AG04449 (cell line): ENCODE results near the gene TMEM109.

Source experiments
- CTCF ChIA-PET: fragments of 350-600 bp; formaldehyde crosslinking; extraction: SDS; loops from one replicate; lab custom pipeline; 2021; ENCODE audit warnings: antibody characterized with exemption; lab: Yijun Ruan, JAX
- POLR2A ChIA-PET: fragments of 400-600, 350-600 bp; formaldehyde crosslinking; extraction: SDS; loops from one replicate; lab custom pipeline; 2020; ENCODE audit warnings: antibody characterized with exemption, inconsistent platforms; lab: Yijun Ruan, JAX
- DNase-seq: peaks from one replicate; pipeline ENCODE4 v3.0.0-alpha.2; 2010; ENCODE audit warnings: low read depth, low spot score
- H3K4me3 ChIP-seq: 2 replicates; pipeline ENCODE4 v1.5.1; 2011; ENCODE audit warnings: low read depth, mild to moderate bottlenecking, control low read depth, low read length
- TF ChIP-seq, protein P1 (sequence below): IDR thresholded peaks from one replicate; pipeline ENCODE4 v1.5.1; 2011; ENCODE audit warnings: mild to moderate bottlenecking, moderate library complexity, low read length, control low read depth, inconsistent platforms; ENCODE audit not compliant: insufficient read depth; ENCODE audit errors: missing control alignments

TMEM109 gene

DNA sequence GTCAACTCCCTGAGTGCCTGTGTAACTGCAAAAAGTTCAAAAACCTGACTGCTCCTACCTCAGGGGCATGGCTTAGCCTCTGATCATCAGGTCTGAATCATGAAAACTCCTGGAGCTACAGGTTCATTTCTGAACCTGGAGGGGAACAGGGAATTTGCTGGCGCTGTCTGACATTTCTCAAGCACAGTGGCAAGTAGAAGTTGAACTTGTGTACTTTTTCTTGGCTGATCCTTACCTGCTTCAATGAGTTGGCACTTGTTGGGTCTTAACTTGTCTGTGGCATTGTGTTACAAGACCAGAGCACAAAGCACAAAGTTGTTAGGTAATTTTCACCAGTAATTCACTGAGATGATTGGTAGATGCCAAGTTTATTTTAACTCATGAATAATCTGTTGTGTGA, 3.3 kb downstream of the TMEM109 start:
- no peak for DNase-seq
- CTCF ChIA-PET: interaction anchor here (1.1 to 3.1 kb wide), 5 partner anchors 12 to 270 kb away, joined by 3 to 19 read pairs (median 13); partner anchors contain the start of gene PRPF19
- TF ChIP-seq, protein P1, sequence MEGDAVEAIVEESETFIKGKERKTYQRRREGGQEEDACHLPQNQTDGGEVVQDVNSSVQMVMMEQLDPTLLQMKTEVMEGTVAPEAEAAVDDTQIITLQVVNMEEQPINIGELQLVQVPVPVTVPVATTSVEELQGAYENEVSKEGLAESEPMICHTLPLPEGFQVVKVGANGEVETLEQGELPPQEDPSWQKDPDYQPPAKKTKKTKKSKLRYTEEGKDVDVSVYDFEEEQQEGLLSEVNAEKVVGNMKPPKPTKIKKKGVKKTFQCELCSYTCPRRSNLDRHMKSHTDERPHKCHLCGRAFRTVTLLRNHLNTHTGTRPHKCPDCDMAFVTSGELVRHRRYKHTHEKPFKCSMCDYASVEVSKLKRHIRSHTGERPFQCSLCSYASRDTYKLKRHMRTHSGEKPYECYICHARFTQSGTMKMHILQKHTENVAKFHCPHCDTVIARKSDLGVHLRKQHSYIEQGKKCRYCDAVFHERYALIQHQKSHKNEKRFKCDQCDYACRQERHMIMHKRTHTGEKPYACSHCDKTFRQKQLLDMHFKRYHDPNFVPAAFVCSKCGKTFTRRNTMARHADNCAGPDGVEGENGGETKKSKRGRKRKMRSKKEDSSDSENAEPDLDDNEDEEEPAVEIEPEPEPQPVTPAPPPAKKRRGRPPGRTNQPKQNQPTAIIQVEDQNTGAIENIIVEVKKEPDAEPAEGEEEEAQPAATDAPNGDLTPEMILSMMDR: no peak
- H3K4me3 ChIP-seq: no peak overlapping the region
- POLR2A ChIA-PET: no interaction called here

DNA sequence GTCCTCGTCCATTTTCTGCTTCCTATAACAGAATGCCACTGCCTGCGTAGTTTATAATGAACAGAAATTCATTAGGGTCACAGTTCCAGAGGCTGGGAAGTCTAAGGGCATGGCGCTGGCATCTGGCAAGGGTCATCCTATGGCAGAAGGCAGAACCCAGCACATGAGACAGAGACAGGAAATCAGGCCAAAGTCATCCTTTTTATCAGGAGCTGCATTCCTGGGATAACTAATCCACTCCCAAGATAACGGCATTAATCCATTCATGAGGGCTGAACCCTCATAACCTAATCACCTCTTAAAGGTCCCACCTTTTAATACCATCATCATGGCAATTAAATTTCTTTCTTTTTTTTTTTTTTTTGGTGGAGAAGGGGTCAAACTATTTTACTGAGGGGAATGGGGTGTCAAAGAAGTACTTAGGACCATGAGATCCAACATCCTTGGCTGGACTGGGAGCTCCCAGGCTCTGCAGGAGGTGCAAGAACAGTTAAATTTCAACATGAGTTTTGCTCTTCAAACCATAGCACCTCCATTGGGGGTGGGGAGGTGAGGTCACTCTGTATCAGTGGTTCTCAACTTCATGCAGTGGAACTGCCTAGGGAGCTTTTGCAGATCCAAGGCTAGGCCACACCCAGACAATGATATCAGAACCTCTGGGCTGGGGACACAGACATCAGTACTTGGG, 4.4 kb downstream of the TMEM109 start:
- TF ChIP-seq, protein P1: no peak
- no peak for DNase-seq
- ChIA-PET POLR2A (no interaction called here), CTCF (interaction anchor here (1.0 to 2.9 kb wide), 5 partner anchors 13 to 270 kb away, joined by 3 to 19 read pairs (median 4); no protein-coding TSS in a partner anchor)
- H3K4me3 ChIP-seq: no peak overlapping the region

DNA sequence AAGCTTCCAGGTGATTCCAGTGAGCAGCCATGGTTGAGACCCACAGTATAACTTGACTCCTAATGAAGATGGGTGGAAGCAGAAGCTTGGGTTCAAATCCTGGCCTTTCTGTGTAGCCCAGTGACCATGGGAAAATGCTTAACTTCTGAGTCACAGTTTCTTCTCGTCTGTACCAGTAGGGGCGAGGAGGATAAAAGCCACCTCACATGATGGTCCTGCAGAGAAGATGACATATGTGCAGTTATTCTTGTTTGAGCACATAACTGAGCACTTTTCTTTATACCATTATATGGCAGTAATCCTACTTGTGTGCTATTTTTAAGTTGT, 4.9 kb downstream of the TMEM109 start:
- POLR2A ChIA-PET: no interaction called here
- DNase-seq: no peak
- CTCF ChIA-PET: interaction anchor here (1.0 to 2.9 kb wide), 5 partner anchors 12 to 269 kb away, joined by 3 to 19 read pairs (median 4); no protein-coding TSS in a partner anchor

DNA sequence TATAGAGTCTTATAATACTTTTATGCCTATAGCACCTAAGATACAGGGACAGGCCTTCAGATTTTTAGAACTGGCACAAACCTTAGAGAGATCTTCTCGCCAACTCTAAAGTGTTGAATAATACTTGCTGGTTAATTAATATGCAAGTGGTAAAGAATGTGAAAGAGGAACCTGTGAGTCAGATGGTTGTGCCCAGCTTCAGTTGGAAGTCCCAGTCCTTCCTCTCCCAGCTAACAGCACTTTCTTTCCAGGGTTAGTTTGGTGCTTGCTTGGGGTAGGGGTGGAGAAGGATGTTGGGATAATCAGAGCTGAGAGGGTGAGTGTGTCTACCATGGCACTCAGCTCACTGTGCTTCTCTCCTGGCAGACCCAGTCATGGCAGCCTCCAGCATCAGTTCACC, 5.4 kb downstream of the TMEM109 start:
- DNase-seq: no peak
- ChIA-PET POLR2A (no interaction called here), CTCF (interaction anchor here (1.0 to 2.9 kb wide), 4 partner anchors 12 to 268 kb away, joined by 3 to 19 read pairs (median 4); no protein-coding TSS in a partner anchor)
- no peak overlapping the region for H3K4me3 ChIP-seq
- TF ChIP-seq, protein P1: no peak

More for the DNA sequence above, 4.9 kb downstream of the TMEM109 start:
- no peak overlapping the region for H3K4me3 ChIP-seq
- TF ChIP-seq, protein P1: no peak

DNA sequence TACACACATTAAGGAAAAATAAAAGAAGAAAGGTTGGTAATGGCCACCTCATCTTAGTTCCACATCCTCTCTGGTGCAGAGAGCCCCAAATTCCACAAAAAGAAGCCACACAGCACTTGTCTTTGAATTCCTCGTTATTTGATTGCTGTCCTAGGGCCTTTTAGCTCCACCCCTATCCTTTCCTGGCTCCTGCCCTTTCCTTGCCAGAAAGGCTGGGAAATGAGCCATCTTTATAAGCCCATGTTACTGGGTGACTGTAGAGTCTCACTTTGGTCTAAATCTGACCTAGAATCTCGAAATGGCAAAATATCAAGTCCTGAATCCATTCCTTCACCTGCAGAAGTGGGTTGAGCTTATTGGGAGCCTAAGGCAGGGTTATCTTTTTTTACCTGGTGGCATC, 6.0 kb downstream of the TMEM109 start:
- POLR2A ChIA-PET: no interaction called here
- CTCF ChIA-PET: interaction anchor here (1.4 to 1.8 kb wide), 2 partner anchors 16 to 21 kb away, joined by 3 to 5 read pairs; no protein-coding TSS in a partner anchor

DNA sequence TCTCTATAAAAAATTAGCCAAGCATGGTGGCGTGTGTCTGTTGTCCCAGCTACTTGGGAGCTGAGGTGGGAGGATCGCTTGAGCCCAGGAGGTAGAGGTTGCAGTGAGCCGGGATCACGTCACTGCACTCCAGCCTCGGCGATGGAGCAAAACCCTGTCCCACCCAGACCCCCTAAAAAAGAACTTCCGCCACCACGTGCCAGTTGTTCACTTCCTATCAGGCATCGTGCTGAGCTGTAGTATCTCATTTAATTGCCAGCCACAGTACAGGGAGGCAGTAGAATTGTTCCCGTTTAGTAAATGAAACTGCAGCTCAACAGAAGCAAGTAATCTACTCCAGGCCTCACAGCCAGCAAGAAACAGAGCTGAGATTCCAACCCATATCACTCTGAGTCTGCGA, 7.3 kb downstream of the TMEM109 start:
- TF ChIP-seq, protein P1: no peak
- H3K4me3 ChIP-seq: no peak overlapping the region
- POLR2A ChIA-PET: no interaction called here
- CTCF ChIA-PET: interaction anchor here (0.8 to 1.8 kb wide), 3 partner anchors 15 to 90 kb away, joined by 3 to 5 read pairs (median 4); partner anchors contain the start of gene PRPF19
- no peak for DNase-seq

More for the DNA sequence above, 6.0 kb downstream of the TMEM109 start:
- TF ChIP-seq, protein P1: no peak
- no peak overlapping the region for H3K4me3 ChIP-seq
- no peak for DNase-seq
